Activated T-helper 1 cell treated with anti-CD3 and anti-CD28 coated beads, Interleukin-2, amount 50 U/mL, for 16 hours (primary cell): ENCODE measurements around the gene GPX6.
"Not testable (repeated sequence)": the region's sequence is repeated elsewhere in the genome, so short reads cannot be mapped to it uniquely, and the experiment has no call there.

Experiments
- DNase-seq, 2 donors: peaks; one replicate each; pipeline ENCODE4 v3.0.0-alpha.2; 2020; ENCODE audit warnings: low read depth in 1 of 2, low spot score in 1 of 2

The GPX6 gene

GRCh38 chr6:28486533-28486932 is 29.1 kb downstream of the GPX6 start:
- DNase-seq, result no peak

GRCh38 chr6:28485482-28485881 is 30.1 kb downstream of the GPX6 start:
- DNase-seq, result no peak

- DNase-seq, result no peak
These were observed 35.2 kb downstream of the GPX6 start for GRCh38 chr6:28480253-28480932.

GRCh38 chr6:28478518-28478917 is 37.1 kb downstream of the GPX6 start:
- DNase-seq, result no peak

GRCh38 chr6:28474441-28475219 is 41.0 kb downstream of the GPX6 start:
- no peak for DNase-seq

GRCh38 chr6:28469153-28469745 is 46.3 kb downstream of the GPX6 start:
- DNase-seq, result not testable (repeated sequence)

GRCh38 chr6:28468056-28468455 is 47.5 kb downstream of the GPX6 start:
- DNase-seq, result no peak

GRCh38 chr6:28462401-28462800 is 53.2 kb downstream of the GPX6 start:
- no peak for DNase-seq

GRCh38 chr6:28458568-28458967 is 57.0 kb downstream of the GPX6 start:
- DNase-seq, result no peak
